A673 (cell line): ENCODE measurements around the gene TCAIM. TPM values are rescaled to one million over a fixed set of nuclear protein-coding genes. Genes with fewer than 3 reads are reported as not detected.

ENCODE experiments used
- BruUV-seq: library from RNA; stranded (reverse); fragments of 400-500 nt; replicated peaks from 2 replicates; lab custom pipeline; 2021; lab: Mats Ljungman, UMichigan
- CTCF ChIA-PET: fragments of 300-600 bp; sonication (Branson Sonifier 250); formaldehyde crosslinking; loops from one replicate; lab custom pipeline; 2022; ENCODE audit warnings: antibody characterized with exemption; lab: Charles Lee
- POLR2A ChIA-PET: fragments of 300-600 bp; sonication (Branson Sonifier 250); formaldehyde crosslinking; loops from one replicate; lab custom pipeline; 2022; ENCODE audit warnings: antibody characterized with exemption; ENCODE audit not compliant: low non-redundant PET; lab: Charles Lee
- DNase-seq: peaks from one replicate; pipeline ENCODE4 v3.0.0-alpha.2; 2015; ENCODE audit warnings: low spot score
- H3K27ac ChIP-seq: fragments of 200-600 bp; sonication (generic); 2 replicates; pipeline ENCODE4 v1.5.1; 2016; ENCODE audit warnings: mixed run types, low read depth, mild to moderate bottlenecking, mixed read lengths, antibody characterized with exemption, low read length; ENCODE audit not compliant: poor library complexity, severe bottlenecking
- H3K27me3 ChIP-seq: fragments of 200-600 bp; sonication (generic); replicated peaks from 2 replicates; pipeline ENCODE4 v1.6.1; 2017; ENCODE audit warnings: mixed run types, low read depth, mild to moderate bottlenecking, mixed read lengths, antibody characterized with exemption, low read length; ENCODE audit not compliant: insufficient read depth, poor library complexity
- H3K36me3 ChIP-seq: fragments of 200-600 bp; sonication (generic); 2 replicates; pipeline ENCODE4 v1.6.1; 2016; ENCODE audit warnings: mixed run types, mild to moderate bottlenecking, mixed read lengths, antibody characterized with exemption, low read length; ENCODE audit not compliant: insufficient read depth, poor library complexity, severe bottlenecking
- H3K4me1 ChIP-seq: fragments of 200-600 bp; sonication (generic); 2 replicates; pipeline ENCODE4 v1.6.1; 2017; ENCODE audit warnings: mixed run types, mild to moderate bottlenecking, mixed read lengths, antibody characterized with exemption, low read length; ENCODE audit not compliant: insufficient read depth, poor library complexity, severe bottlenecking
- H3K4me3 ChIP-seq: fragments of 200-600 bp; sonication (generic); 2 replicates; pipeline ENCODE4 v1.5.1; 2016; ENCODE audit warnings: low read depth, mixed run types, mild to moderate bottlenecking, mixed read lengths, low read length; ENCODE audit not compliant: poor library complexity, severe bottlenecking
- H3K9me3 ChIP-seq: fragments of 200-600 bp; sonication (generic); 2 replicates; pipeline ENCODE4 v1.6.1; 2016; ENCODE audit warnings: mixed run types, low read depth, mild to moderate bottlenecking, mixed read lengths, antibody characterized with exemption, low read length; ENCODE audit not compliant: poor library complexity, severe bottlenecking
- EZH2 ChIP-seq: fragments of 200-600 bp; sonication (generic); IDR thresholded peaks from 2 replicates; pipeline ENCODE4 v1.6.1; 2017; ENCODE audit warnings: borderline replicate concordance, low read depth, mild to moderate bottlenecking, mixed read lengths, antibody characterized with exemption, low read length; ENCODE audit not compliant: poor library complexity, severe bottlenecking
- intact Hi-C: fragments of 100-400 bp; cut with micrococcal nuclease; formaldehyde crosslinking; loops from one replicate; pipeline ENCODE4 v1.10.0; 2022; ENCODE audit not compliant: unreplicated experiment
- total RNA-seq: library from RNA; stranded (reverse); gene quantifications from 2 replicates; pipeline ENCODE4 v1.2.3, GENCODE V29; 2021
- TF ChIP-seq, protein P1 (sequence below): fragments of 300-800, 200-600 bp; sonication (generic); conservative IDR thresholded peaks from 2 replicates; pipeline ENCODE4 v1.5.1; 2017; ENCODE audit warnings: low read depth, mild to moderate bottlenecking, antibody characterized with exemption, low read length, moderate library complexity, mixed read lengths

Gene TCAIM
- total RNA-seq, 1 experiment from 2014 or later = 21.7 TPM

DNA sequence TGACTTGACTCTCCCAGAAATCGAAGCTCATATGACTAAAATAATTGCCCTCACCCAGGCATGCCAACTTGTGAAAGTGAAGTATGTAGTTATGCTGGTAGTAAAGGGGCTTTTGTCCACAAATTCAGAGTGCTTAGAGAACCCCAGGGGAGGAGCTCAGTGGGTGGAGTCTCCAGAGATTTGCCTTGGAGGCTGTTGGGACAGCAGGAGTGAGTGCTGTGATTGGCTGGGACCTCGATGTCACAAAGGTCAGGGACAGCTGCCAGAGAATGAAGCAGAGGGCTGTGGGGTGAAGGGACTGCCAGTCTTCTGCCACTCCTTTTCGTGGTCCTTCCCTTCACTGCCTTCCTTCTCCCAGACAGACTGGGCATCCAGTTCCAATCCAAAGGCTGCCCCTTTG lies 89.1 kb downstream of the TCAIM start:
- H3K4me3 ChIP-seq = no peak overlapping the region
- intact Hi-C loops = no loop called here
- TF ChIP-seq, protein P1, sequence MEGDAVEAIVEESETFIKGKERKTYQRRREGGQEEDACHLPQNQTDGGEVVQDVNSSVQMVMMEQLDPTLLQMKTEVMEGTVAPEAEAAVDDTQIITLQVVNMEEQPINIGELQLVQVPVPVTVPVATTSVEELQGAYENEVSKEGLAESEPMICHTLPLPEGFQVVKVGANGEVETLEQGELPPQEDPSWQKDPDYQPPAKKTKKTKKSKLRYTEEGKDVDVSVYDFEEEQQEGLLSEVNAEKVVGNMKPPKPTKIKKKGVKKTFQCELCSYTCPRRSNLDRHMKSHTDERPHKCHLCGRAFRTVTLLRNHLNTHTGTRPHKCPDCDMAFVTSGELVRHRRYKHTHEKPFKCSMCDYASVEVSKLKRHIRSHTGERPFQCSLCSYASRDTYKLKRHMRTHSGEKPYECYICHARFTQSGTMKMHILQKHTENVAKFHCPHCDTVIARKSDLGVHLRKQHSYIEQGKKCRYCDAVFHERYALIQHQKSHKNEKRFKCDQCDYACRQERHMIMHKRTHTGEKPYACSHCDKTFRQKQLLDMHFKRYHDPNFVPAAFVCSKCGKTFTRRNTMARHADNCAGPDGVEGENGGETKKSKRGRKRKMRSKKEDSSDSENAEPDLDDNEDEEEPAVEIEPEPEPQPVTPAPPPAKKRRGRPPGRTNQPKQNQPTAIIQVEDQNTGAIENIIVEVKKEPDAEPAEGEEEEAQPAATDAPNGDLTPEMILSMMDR = no peak
- no peak for TF ChIP-seq EZH2
- H3K4me1 ChIP-seq = no peaks in the 10 kb centered on the region
- BruUV-seq = no TSS peak
- ChIA-PET POLR2A (no interaction called here), CTCF (no interaction called here)
- no peaks in the 10 kb centered on the region for H3K36me3 ChIP-seq
- no peak overlapping the region for H3K27ac ChIP-seq
- H3K27me3 ChIP-seq = no peaks in the 10 kb centered on the region
- DNase-seq = no peak
- no peaks in the 10 kb centered on the region for H3K9me3 ChIP-seq

DNA sequence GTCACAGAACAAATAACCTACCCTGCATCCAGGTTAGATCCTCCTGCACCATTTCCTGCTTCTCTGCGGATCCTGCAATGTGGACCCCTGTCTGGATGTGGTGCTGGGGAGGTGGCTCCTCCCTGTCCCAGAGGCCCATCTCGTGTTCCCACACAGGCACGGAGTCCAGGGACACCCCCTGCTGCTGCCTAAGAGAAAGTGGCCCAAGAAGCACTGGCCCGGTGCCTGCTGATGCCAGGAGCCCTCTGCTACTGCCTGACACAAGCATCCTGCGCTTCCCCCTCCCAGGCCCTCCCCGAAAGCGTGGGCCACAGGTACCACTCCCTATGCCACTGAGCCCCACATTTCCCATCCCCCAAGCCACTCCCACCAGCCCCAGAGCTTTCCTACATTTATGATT lies 90.3 kb downstream of the TCAIM start:
- ChIA-PET POLR2A (no interaction called here), CTCF (no interaction called here)
- no peaks in the 10 kb centered on the region for H3K9me3 ChIP-seq
- no peak overlapping the region for H3K4me3 ChIP-seq
- no peak for DNase-seq
- no peak for TF ChIP-seq EZH2
- TF ChIP-seq, protein P1 = no peak
- no peak overlapping the region for H3K27ac ChIP-seq
- no peaks in the 10 kb centered on the region for H3K4me1 ChIP-seq
- H3K27me3 ChIP-seq = no peaks in the 10 kb centered on the region
- no peaks in the 10 kb centered on the region for H3K36me3 ChIP-seq
- intact Hi-C loops = no loop called here
- no TSS peak for BruUV-seq

DNA sequence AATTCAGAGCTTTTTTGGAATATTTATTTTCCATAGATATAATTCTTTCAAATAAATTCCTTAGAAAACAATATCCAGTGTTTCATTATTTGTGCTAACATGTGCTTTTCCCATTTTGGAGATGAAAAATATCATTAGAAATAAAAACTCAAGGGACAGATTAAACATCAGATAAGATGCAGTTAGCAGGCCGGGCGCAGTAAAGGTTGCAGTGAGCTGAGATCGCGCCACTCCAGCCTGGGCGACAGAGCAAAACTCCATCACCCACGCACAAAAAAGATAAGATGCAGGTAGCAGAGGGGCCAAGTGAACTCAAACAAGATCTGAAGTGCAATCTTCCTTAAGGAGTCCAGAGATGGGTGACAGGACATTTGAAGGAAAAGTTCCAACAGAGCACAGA lies 90.9 kb downstream of the TCAIM start:
- no TSS peak for BruUV-seq
- Histone ChIP-seq H3K4me3 (no peak overlapping the region), H3K4me1 (no peaks in the 10 kb centered on the region), H3K27ac (no peak overlapping the region), H3K27me3 (no peaks in the 10 kb centered on the region), H3K36me3 (no peaks in the 10 kb centered on the region), H3K9me3 (no peaks in the 10 kb centered on the region)
- ChIA-PET CTCF (no interaction called here), POLR2A (no interaction called here)
- no peak for DNase-seq
- intact Hi-C loops = no loop called here
- TF ChIP-seq EZH2 = no peak
- TF ChIP-seq, protein P1 = no peak
